HG03378 (cell line): Measurements from ENCODE around the gene PSMD14.

Experiments used
- ATAC-seq: cut with Tn5 transposase; IDR thresholded peaks from one replicate; pipeline ENCODE4 v1.9.1; 2021; ENCODE audit warnings: mild to moderate bottlenecking, moderate library complexity; ENCODE audit not compliant: unreplicated experiment

The PSMD14 gene

DNA sequence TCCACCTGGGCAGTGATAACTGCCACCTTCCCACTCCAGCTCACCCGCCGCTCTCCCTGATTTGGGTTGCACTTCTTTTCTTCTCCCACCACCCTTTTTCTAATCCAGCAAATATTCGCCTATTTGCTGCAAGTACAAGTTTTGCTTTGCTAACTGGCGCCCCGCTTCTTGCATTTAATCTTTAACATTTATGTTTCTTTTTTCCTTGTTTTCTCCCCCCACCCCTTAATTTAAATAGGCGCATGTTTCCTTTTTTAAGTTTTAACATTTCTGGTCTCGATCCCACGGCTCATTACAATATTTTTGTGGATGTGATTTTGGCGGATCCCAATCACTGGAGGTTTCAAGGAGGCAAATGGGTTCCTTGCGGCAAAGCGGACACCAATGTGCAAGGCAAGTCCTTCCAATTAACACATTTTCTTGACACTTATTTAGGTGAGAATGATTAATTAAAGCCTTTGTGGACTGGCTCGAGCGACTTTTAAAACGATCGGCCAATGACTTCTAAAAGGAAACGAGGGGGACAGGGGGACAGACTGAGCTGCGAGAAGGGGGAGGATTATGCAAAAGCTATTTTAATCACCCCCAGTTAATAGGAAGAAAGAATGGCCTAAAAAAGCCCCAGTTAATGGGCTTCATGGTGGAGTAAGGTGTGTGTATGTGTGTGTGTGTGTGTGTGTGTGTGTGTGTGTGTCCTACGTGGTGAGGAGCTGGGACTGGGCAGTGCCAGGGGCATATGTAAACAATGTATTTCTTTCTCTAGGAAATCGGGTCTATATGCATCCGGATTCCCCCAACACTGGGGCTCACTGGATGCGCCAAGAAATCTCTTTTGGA, 109.4 kb downstream of the PSMD14 start:
- ATAC-seq: no peak

DNA sequence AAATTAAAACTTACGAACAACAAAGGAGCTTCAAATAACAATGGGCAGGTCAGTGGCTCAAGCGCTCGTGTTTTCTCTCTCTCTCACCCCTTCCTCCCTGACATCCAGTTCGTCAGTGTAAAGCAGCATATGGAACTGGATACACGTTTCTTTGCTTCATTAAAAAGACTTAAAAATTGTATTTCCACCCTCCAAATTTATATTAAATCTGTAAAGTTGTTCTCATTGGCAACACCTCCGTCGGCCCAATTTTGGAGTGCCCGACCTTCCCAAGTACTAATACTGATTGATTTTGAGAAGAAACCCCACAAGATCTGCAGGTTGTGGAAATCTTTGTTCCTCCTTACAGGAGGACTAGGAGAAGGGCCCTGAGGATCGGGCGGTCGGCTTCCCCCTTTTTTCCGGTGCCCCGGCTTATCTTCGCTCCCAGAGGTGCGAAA, 110.1 kb downstream of the PSMD14 start:
- ATAC-seq: no peak

DNA sequence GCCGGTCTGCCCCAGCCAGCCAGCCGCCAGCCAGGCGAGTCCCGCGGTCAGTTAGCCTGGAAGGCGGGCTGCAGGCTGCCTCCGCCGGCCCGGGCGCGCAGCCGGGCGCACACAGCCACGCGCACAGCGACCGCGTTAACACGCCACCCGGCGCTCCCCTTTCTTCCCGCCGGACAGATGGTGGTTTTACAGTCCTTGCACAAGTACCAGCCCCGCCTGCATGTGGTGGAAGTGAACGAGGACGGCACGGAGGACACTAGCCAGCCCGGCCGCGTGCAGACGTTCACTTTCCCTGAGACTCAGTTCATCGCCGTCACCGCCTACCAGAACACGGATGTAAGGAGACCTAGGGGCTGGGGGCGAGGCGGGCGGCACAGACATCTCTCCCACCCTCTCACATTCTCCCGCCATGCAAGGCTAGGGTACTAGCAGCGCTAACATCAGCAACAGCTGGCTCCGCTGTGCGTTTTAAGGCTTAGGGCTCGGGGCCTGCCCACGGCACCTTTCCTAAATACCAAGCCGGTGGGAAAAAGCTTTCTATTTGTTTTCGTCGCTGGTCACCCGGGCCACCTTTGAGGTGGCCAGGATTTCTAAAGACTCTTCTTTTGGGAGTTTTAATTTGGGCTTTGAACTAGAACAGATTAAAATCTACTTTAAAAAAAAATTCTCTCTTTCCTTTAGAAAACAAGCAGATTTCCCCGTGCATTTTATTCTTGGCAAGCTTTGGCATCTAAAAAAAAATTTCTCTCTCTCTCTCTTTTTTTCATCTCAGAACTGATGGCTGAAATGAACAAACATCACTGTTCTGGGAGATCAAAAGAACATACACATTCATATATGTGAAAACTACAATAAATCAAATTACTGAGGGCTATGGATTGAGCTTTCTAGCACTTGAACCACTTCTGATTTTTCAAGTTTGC, 110.8 kb downstream of the PSMD14 start:
- no peak for ATAC-seq

GRCh38 chr2:161419638-161420190, 111.5 kb downstream of the PSMD14 start:
- ATAC-seq: no peak

- no peak for ATAC-seq
These were observed 112.3 kb downstream of the PSMD14 start for GRCh38 chr2:161420406-161421074.

DNA sequence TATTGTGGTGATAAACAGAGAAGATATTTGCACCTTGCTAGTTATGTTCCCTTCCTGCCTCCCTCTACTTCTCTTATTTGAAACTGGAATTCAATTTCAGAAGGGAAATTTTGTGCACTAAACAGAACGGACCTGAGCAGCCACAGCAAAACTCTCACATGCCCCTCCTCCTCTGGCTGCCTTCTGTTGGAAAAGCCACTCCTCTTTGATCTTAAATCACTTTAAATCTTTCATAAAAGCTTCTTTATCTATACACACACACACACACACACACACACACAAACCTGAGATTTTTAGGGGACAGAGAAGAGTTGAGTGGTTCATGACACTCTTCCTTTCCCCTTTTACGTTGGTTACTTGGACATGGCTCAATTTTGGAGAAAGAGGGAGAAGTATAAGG, 113.5 kb downstream of the PSMD14 start:
- no peak for ATAC-seq

DNA sequence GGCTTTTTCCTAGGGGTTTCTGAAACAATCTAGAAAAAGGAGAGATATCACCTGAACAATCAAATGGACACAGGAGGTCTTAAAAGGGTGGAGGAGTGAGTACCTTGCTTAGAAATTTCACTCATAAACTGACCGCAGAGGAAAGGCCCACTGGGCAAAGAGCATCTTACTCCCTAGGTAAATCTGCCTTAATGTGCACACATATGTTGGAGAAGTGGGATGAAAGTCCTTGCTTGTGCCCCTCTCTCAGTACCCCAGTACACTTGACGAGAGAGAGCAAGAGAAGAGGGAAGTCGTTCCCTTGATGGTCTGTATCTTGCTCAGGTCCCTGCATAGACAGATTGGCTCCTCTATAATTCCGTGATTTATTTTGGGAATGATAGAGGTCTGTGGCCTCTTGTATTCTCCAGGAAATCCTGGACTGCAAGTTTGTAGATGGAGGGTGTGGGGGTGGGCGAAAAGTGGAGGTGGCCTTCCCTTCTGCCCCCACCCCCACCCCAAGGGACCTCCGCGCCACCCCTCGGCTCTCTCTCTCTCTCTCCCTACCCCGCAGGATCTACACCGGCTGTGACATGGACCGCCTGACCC, 114.7 kb downstream of the PSMD14 start:
- no peak for ATAC-seq

DNA sequence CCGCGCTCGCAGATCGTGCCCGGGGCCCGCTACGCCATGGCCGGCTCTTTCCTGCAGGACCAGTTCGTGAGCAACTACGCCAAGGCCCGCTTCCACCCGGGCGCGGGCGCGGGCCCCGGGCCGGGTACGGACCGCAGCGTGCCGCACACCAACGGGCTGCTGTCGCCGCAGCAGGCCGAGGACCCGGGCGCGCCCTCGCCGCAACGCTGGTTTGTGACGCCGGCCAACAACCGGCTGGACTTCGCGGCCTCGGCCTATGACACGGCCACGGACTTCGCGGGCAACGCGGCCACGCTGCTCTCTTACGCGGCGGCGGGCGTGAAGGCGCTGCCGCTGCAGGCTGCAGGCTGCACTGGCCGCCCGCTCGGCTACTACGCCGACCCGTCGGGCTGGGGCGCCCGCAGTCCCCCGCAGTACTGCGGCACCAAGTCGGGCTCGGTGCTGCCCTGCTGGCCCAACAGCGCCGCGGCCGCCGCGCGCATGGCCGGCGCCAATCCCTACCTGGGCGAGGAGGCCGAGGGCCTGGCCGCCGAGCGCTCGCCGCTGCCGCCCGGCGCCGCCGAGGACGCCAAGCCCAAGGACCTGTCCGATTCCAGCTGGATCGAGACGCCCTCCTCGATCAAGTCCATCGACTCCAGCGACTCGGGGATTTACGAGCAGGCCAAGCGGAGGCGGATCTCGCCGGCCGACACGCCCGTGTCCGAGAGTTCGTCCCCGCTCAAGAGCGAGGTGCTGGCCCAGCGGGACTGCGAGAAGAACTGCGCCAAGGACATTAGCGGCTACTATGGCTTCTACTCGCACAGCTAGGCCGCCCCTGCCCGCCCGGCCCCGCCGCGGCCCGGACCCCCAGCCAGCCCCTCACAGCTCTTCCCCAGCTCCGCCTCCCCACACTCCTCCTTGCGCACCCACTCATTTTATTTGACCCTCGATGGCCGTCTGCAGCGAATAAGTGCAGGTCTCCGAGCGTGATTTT, 115.5 kb downstream of the PSMD14 start:
- no peak for ATAC-seq

DNA sequence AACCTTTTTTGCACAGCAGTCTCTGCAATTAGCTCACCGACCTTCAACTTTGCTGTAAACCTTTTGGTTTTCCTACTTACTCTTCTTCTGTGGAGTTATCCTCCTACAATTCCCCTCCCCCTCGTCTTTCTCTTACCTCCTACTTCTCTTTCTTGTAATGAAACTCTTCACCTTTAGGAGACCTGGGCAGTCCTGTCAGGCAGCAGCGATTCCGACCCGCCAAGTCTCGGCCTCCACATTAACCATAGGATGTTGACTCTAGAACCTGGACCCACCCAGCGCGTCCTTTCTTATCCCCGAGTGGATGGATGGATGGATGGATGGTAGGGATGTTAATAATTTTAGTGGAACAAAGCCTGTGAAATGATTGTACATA, 116.2 kb downstream of the PSMD14 start:
- no peak for ATAC-seq

DNA sequence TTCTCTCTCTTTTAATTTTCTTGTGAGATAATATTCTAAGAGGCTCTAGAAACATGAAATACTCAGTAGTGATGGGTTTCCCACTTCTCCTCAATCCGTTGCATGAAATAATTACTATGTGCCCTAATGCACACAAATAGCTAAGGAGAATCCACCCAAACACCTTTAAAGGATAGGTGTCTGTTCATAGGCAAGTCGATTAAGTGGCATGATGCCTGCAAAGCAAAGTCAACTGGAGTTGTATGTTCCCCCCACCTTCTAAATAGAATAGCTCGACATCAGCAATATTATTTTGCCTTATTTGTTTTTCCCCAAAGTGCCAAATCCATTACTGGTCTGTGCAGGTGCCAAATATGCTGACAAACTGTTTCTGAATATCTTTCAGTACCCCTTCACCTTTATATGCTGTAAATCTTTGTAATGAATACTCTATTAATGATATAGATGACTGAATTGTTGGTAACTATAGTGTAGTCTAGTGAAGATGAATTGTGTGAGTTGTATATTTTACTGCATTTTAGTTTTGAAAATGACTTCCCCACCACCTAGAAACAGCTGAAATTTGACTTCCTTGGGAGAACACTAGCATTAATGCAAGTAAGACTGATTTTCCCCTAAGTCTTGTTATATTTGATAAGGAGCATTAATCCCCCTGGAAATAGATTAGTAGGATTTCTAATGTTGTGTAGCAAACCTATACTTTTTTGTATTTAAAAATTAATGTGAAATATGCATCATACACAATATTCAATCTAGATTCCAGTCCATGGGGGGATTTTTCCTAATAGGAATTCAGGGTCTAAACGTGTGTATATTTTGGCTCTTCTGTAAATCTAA, 116.9 kb downstream of the PSMD14 start:
- ATAC-seq: no peak

DNA sequence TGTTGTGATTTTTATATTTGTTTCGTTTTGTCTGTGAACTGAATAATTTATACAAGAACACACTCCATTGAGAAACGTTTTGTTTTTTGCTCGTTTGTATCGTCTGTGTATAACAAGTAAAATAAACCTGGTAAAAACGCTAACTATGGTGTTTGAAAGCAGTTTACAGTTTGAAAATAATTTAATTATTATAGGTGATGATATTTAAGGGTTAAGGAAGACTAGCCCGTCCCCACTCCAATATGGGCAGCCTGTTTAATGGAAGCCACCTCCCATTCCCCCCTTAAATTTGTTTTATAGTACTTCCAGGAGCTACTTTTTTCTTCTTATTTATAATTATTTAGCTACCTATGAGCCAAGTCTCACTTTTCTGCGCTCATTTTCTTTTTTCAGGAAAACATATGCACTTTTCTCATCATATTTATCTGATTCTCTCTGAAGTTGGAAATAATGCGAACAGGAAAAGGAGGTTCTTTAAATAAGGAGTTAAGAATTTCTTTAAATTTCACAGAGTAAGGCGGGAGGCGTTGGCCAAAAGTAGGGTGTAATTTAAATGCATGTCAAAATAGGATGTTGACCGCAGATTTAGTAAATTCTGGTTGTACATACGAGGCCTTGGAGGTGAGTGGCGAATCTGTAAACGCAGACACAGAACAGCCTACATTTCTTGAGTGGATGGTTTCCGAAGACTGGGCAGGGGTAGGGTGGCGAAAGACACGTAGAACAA, 117.7 kb downstream of the PSMD14 start:
- no peak for ATAC-seq

DNA sequence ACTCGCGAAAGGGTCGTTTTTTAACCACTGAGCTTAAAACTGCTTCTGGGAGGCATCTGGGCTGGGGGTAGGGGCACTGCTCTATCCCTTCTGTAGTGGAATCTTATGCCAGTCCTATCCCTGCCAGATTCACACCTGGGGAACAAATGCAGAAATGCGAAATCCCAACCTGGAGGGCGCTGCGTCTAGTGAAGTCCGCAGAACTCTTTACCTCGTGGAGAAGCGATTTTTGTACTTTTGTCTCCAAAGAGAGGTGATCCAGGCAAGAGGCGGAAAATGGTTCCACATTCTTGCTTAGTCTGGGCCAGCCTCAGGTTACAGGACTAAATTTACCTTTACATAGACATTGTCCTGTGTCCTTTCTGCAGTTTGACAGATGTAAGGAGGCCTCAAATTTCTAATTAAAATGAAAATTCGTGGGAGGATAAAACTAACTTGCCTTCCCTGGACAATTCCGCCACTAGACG, 118.3 kb downstream of the PSMD14 start:
- ATAC-seq: no peak

DNA sequence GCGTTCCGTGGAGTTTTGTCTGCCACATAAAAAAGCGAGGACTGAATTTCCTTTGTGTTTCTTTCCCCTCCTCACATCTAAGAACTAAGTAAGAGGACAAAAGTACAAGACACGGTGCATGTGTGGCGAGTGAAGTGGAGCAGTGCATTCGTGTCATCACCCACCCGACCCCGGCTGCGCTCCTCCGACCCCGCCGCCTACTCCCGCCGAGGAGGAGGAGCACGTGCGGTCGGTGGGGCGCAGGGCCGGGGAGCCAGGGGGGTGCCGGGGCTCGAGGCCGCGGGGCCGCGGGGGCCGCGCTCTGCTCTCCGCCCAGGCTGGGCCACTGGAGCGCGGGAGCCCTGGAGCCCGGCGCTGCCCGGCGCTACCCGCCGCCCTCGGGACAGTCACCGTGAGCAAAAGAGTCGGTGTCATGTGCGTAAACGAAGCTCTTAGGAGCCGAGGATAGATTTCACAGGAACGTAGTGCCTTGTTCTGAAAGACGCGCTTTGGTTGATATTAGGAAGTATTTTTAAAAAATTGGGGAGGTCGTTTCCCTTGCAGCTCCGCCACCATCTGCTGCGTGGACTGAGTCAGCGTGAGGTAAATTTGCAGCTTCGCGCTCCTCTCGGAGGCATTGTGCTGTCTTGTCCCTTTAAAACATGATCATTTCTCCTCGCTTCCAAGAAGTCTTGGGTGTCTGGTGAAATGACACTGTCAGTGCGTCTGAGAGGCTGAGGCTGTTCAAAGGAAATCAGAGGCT, 118.9 kb downstream of the PSMD14 start:
- ATAC-seq: no peak

DNA sequence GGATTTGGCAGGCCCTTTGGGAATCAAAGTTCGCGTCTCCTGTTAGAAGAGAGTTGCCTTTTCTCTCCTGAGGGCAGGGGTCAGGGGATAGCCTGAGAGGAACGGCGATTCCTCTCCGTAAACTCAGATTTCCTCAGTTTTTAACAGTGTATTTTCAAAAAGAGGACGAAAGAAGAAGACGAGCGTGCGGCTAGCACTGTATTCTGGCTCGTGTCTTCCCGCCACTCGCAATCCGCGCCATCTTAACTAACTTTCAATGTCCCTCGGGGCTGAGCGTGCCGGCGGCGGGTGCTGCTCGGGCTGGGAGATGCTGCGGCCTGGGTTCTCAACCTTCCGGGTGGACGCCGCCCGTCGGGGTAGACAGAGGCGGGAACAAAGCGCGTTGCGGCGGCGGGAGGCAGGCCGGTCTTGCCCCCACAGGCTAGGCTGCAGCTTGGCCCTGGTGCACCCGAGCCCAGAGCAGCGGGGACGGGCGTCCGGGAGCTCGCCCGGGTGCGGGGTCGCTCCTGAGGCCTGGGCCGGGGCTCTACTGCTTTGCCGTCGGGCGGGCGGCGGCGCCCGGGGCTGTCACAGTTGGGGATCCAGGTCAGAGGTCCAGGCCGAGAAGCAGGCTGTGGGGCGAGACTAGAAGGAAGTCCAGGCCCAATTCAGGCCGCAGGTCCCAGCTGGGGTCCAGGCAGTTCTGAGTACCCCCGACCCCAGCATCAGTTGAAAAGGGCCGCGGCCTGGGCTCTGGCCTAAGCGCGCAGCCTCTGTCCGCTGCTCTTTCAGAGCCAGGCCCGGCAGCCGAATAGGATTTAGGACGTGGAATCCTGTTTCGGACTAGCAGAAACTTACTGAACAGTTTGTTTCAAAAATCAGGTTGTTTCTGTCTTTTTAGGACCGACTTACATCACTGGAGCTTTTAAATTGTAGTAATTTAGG, 119.7 kb downstream of the PSMD14 start:
- ATAC-seq: no peak

DNA sequence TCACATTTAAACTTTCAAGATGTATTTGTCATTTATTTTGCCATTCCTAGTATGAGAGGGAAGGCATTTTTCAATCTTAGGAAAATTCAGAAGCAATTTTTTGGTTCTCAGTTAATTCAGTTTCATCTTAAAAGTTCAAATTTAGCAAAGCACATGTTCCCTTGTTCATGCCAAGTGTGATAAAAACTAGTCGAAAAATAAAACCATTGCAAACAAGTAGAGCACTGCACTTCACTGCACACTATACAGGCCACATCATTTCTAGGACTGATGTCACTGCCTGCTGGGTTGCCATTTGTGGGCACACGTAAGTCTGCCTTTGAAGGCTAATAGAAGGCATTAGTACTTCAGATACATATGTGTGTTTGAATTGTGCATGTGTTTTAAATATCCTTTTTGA, 122.2 kb downstream of the PSMD14 start:
- no peak for ATAC-seq

GRCh38 chr2:161432107-161432506, 123.9 kb downstream of the PSMD14 start:
- ATAC-seq: no peak
